Activated B cell treated with CpG ODN at 0.5 μM for 24 hours (primary cell): ENCODE data around the gene RNF146. TPM values are rescaled to one million over a fixed set of nuclear protein-coding genes. Genes with fewer than 3 reads are reported as not detected.

Source experiments
- ATAC-seq: fragments of 200-7000 bp; cut with Tn5 transposase; one replicate; pipeline ENCODE4 v1.10.0; 2021; ENCODE audit warnings: low read depth, mild to moderate bottlenecking, moderate library complexity
- CTCF ChIA-PET: fragments of 350-600 bp; sonication (Branson Sonifier 250); formaldehyde crosslinking; loops from one replicate; lab custom pipeline; 2021; ENCODE audit warnings: antibody characterized with exemption; lab: Charles Lee
- POLR2A ChIA-PET: fragments of 350-600 bp; sonication (Branson Sonifier 250); formaldehyde crosslinking; loops from one replicate; lab custom pipeline; 2021; ENCODE audit warnings: antibody characterized with exemption; lab: Charles Lee
- DNase-seq: peaks from one replicate; pipeline ENCODE4 v3.0.0; 2022
- H3K27ac Mint-ChIP-seq: one replicate; pipeline ENCODE4 v1.8.0; 2020; ENCODE audit warnings: mixed read lengths
- H3K27me3 Mint-ChIP-seq: one replicate; pipeline ENCODE4 v1.8.0; 2021; ENCODE audit warnings: mixed read lengths
- H3K36me3 Mint-ChIP-seq: one replicate; pipeline ENCODE4 v1.8.0; 2021; ENCODE audit warnings: low read depth, mixed read lengths
- H3K4me1 Mint-ChIP-seq: one replicate; pipeline ENCODE4 v1.8.0; 2021; ENCODE audit warnings: mixed read lengths
- H3K4me3 Mint-ChIP-seq: one replicate; pipeline ENCODE4 v1.8.0; 2020; ENCODE audit warnings: mild to moderate bottlenecking, mixed read lengths
- H3K9me3 Mint-ChIP-seq: one replicate; pipeline ENCODE4 v1.8.0; 2020; ENCODE audit warnings: mixed read lengths
- CTCF ChIP-seq: fragments of 200-600 bp; IDR thresholded peaks from one replicate; pipeline ENCODE4 v1.8.0; 2022; ENCODE audit warnings: antibody characterized with exemption, mild to moderate bottlenecking
- intact Hi-C: fragments of 100-400 bp; cut with micrococcal nuclease; formaldehyde crosslinking; loops from one replicate; pipeline ENCODE4 v1.15.1; 2024
- total RNA-seq: library from RNA; stranded (reverse); gene quantifications from 2 replicates; pipeline ENCODE4 v1.2.3, GENCODE V29; 2022

The RNF146 gene
- total RNA-seq, 1 donor from 2014 or later = 35.3 TPM

- DNase-seq (no peak), ATAC-seq (peak; percentile 84)
- peak overlapping the region; percentile 64 for H3K4me3 Mint-ChIP-seq
- TF ChIP-seq CTCF = no peak
- POLR2A ChIA-PET = interaction anchor here (1.5 kb wide), 1 partner anchor 24 kb away, joined by 18 read pairs; the partner anchor contains the start of gene RNF146
- CTCF ChIA-PET = interaction anchor here (0.6 to 2.7 kb wide), 9 partner anchors 10 to 1295 kb away, joined by 3 to 11 read pairs (median 3); partner anchors contain the start of gene RNF146
- no peaks in the 10 kb centered on the region for H3K27me3 Mint-ChIP-seq
- no peaks in the 10 kb centered on the region for H3K9me3 Mint-ChIP-seq
- H3K27ac Mint-ChIP-seq = peak overlapping the region; percentile 79
- H3K36me3 Mint-ChIP-seq = peaks cover 58% of the 10 kb centered on the region
- intact Hi-C loops = loop anchor here (1.0 to 2.0 kb wide), 3 partner anchors 11 to 25 kb away; partner anchors contain the start of gene RNF146
- peaks cover 25% of the 10 kb centered on the region for H3K4me1 Mint-ChIP-seq
Measured at GRCh38 chr6:127291495-127291894, 24.8 kb downstream of the RNF146 start.

- ATAC-seq = no peak
- Mint-ChIP-seq H3K9me3 (no peaks in the 10 kb centered on the region), H3K36me3 (peaks cover 37% of the 10 kb centered on the region), H3K4me1 (peaks cover 10% of the 10 kb centered on the region), H3K4me3 (no peak overlapping the region), H3K27ac (no peak overlapping the region), H3K27me3 (no peaks in the 10 kb centered on the region)
- TF ChIP-seq CTCF = no peak
- CTCF ChIA-PET = interaction anchor here (1.0 to 1.2 kb wide), 2 partner anchors 31 to 219 kb away, joined by 3 read pairs; partner anchors contain the start of gene RNF146
- intact Hi-C loops = no loop called here
- POLR2A ChIA-PET = no interaction called here
- no peak for DNase-seq
Measured at GRCh38 chr6:127297502-127298070, 30.9 kb downstream of the RNF146 start.

GRCh38 chr6:127298475-127298874, 31.8 kb downstream of the RNF146 start:
- ATAC-seq (no peak), DNase-seq (no peak)
- POLR2A ChIA-PET = interaction anchor here (1.2 kb wide), 1 partner anchor 32 kb away, joined by 5 read pairs; the partner anchor contains the start of gene RNF146
- CTCF ChIA-PET = no interaction called here
- Mint-ChIP-seq H3K27ac (no peak overlapping the region), H3K9me3 (no peaks in the 10 kb centered on the region), H3K4me1 (peaks cover 12% of the 10 kb centered on the region), H3K27me3 (no peaks in the 10 kb centered on the region), H3K36me3 (peaks cover 35% of the 10 kb centered on the region), H3K4me3 (no peak overlapping the region)
- intact Hi-C loops = no loop called here
- TF ChIP-seq CTCF = no peak

GRCh38 chr6:127299522-127300240, 33.0 kb downstream of the RNF146 start:
- Mint-ChIP-seq H3K4me3 (no peak overlapping the region), H3K9me3 (no peaks in the 10 kb centered on the region), H3K27ac (no peak overlapping the region), H3K36me3 (peaks cover 35% of the 10 kb centered on the region), H3K4me1 (peaks cover 13% of the 10 kb centered on the region), H3K27me3 (no peaks in the 10 kb centered on the region)
- no peak for ATAC-seq
- no peak for DNase-seq
- ChIA-PET POLR2A (interaction anchor here (1.2 kb wide), 1 partner anchor 33 kb away, joined by 5 read pairs; the partner anchor contains the start of gene RNF146), CTCF (interaction anchor here (0.6 to 7.4 kb wide), 3 partner anchors 32 to 343 kb away, joined by 4 to 60 read pairs (median 4); no protein-coding TSS in a partner anchor)
- intact Hi-C loops = loop anchor here (5.0 kb wide), 1 partner anchor 32 kb away; the partner anchor contains the start of gene RNF146
- no peak for TF ChIP-seq CTCF
